ENCODE data around the gene PLPPR2. TPM values are rescaled to one million over a fixed set of nuclear protein-coding genes. Genes with fewer than 3 reads are reported as not detected.
A peak's percentile ranks its signal among the peaks of the same experiment; 100 is the strongest.
"Not testable (repeated sequence)": the region's sequence is repeated elsewhere in the genome, so short reads cannot be mapped to it uniquely, and the experiment has no call there.

PLPPR2 gene
- total RNA-seq, 2 donors from 2014 or later: 4.8 to 8.0 TPM

GRCh38 chr19:11338569-11339253, 16.5 kb upstream of the PLPPR2 start:
- Histone ChIP-seq H3K4me3 (peak overlapping the region; percentile 65), H3K27me3 (no peaks in the 10 kb centered on the region), H3K36me3 (no peaks in the 10 kb centered on the region), H3K9ac (ENCODE audit: low read depth in 2 of 2, low read length in 2 of 2) (peak overlapping the region; percentile 75 to 79), H3K4me1 (peaks cover 6% of the 10 kb centered on the region), H3K27ac (peak overlapping the region; percentile 60), H3K9me3 (no peaks in the 10 kb centered on the region)
- peak; percentile 51 for DNase-seq
- intact Hi-C loops (cut with DNase I): no loop called here
- TF ChIP-seq CTCF (IDR thresholded peaks at IDR 0.05): no peak

- H3K4me1 ChIP-seq: peaks cover 6% of the 10 kb centered on the region
- intact Hi-C loops (cut with DNase I): no loop called here
- peak within 1 kb of the TSS; percentile 65 for H3K4me3 ChIP-seq
- no peak for TF ChIP-seq CTCF (IDR thresholded peaks at IDR 0.05)
- H3K9ac ChIP-seq (ENCODE audit: low read depth in 2 of 2, low read length in 2 of 2): peak within 1 kb of the TSS; percentile 75 to 79
- peak within 1 kb of the TSS; percentile 60 for H3K27ac ChIP-seq
- no peaks in the 10 kb centered on the region for H3K27me3 ChIP-seq
- H3K9me3 ChIP-seq: no peaks in the 10 kb centered on the region
- H3K36me3 ChIP-seq: no peaks in the 10 kb centered on the region
- DNase-seq: peak; percentile 97
Measured at GRCh38 chr19:11339254-11340098, 15.8 kb upstream of the PLPPR2 start, which contains the start of gene RAB3D. RAB3D (minus strand) TSS chr19:11339657; CDS start chr19:11337399, 2,258 bp downstream.

GRCh38 chr19:11340099-11340467, 15.1 kb upstream of the PLPPR2 start:
- Histone ChIP-seq H3K9ac (ENCODE audit: low read depth in 2 of 2, low read length in 2 of 2) (peak overlapping the region; percentile 47 to 79), H3K27ac (peak overlapping the region; percentile 15)
- H3K4me1 ChIP-seq; H3K4me3 ChIP-seq; H3K36me3 ChIP-seq; DNase-seq; H3K9me3 ChIP-seq; H3K27me3 ChIP-seq; intact Hi-C loops (cut with DNase I): not testable (repeated sequence)

- TF ChIP-seq CTCF (IDR thresholded peaks at IDR 0.05): no peak
- Histone ChIP-seq H3K27ac (no peak overlapping the region), H3K27me3 (no peaks in the 10 kb centered on the region), H3K9me3 (no peaks in the 10 kb centered on the region), H3K4me3 (no peak overlapping the region), H3K36me3 (no peaks in the 10 kb centered on the region), H3K4me1 (peaks cover 6% of the 10 kb centered on the region), H3K9ac (ENCODE audit: low read depth in 2 of 2, low read length in 2 of 2) (no peak overlapping the region)
- intact Hi-C loops (cut with DNase I): no loop called here
- DNase-seq: no peak
Measured at GRCh38 chr19:11342429-11342828, 12.8 kb upstream of the PLPPR2 start.

- no peaks in the 10 kb centered on the region for H3K27me3 ChIP-seq
- TF ChIP-seq CTCF (IDR thresholded peaks at IDR 0.05): no peak
- peak; percentile 40 for DNase-seq
- no peaks in the 10 kb centered on the region for H3K36me3 ChIP-seq
- intact Hi-C loops (cut with DNase I): no loop called here
- no peaks in the 10 kb centered on the region for H3K4me1 ChIP-seq
- H3K9me3 ChIP-seq: no peaks in the 10 kb centered on the region
- H3K9ac ChIP-seq (ENCODE audit: low read depth in 2 of 2, low read length in 2 of 2): peak overlapping the region; percentile 58 to 76
- H3K4me3 ChIP-seq: peak overlapping the region; percentile 73
- H3K27ac ChIP-seq: peak overlapping the region; percentile 83
Measured at GRCh38 chr19:11345122-11345803, 10.0 kb upstream of the PLPPR2 start.

All from colonic mucosa (tissue), 4 donors.